ENCODE measurements around the gene SH3RF2.

GRCh38 chr5:146007270-146007669 lies 70.9 kb downstream of the SH3RF2 start:
- TF ChIP-seq CTCF (IDR thresholded peaks at IDR 0.05; ENCODE audit: low read depth, low read length, missing input control): peak; percentile 13
- no peak for TF ChIP-seq TAF1 (conservative IDR thresholded peaks at IDR 0.05)
- no peak for TF ChIP-seq SP1 (IDR thresholded peaks at IDR 0.05)
- no peak for TF ChIP-seq MAX (IDR thresholded peaks at IDR 0.05)
- TF ChIP-seq REST (IDR thresholded peaks at IDR 0.05): no peak
- TF ChIP-seq GABPA (IDR thresholded peaks at IDR 0.05 in 1 of 2, conservative IDR thresholded peaks at IDR 0.05 in 1 of 2): no peak
- TF ChIP-seq RAD21 (IDR thresholded peaks at IDR 0.05): peak in 1 of 2 donors; percentile 46

All from liver (tissue), 3 donors.